Sigmoid colon (tissue), 7 donors: ENCODE data around the gene HDAC7. TPM values are rescaled to one million over a fixed set of nuclear protein-coding genes. Genes with fewer than 3 reads are reported as not detected.

Experiments used
- DNase-seq: peaks from one replicate; pipeline ENCODE4 v3.0.0-alpha.2; 2019
- H3K27ac ChIP-seq, 4 donors: fragments of 200-600 bp; sonication (generic); one replicate each; pipeline ENCODE4 v1.5.1; 2016 to 2019; ENCODE audit warnings: mild to moderate bottlenecking in 1 of 4
- H3K27me3 ChIP-seq, 3 donors: fragments of 200-600 bp; sonication (generic); one replicate each; pipeline ENCODE4 v1.5.1; 2019; ENCODE audit warnings: mild to moderate bottlenecking in 1 of 3
- H3K36me3 ChIP-seq, 4 donors: fragments of 200-600 bp; sonication (generic); one replicate each; pipeline ENCODE4 v1.5.1; 2016 to 2019
- H3K4me1 ChIP-seq, 4 donors: fragments of 200-600 bp; sonication (generic); one replicate each; pipeline ENCODE4 v1.5.1; 2017 to 2019
- H3K4me3 ChIP-seq, 4 donors: fragments of 200-600 bp; sonication (generic); one replicate each; pipeline ENCODE4 v1.5.1; 2017 to 2019; ENCODE audit warnings: mild to moderate bottlenecking in 2 of 4, moderate library complexity in 1 of 4
- H3K9me3 ChIP-seq, 4 donors: fragments of 200-600 bp in 3 of 4; sonication (generic) in 3 of 4; one replicate each; pipeline versions ENCODE4 v1.5.1 to v1.6.1; 2013 to 2019
- CTCF ChIP-seq, 4 experiments: fragments of 450-650 bp in 3 of 4; fragments of 200-600 bp in 1 of 4; IDR thresholded peaks; one replicate each; pipeline ENCODE4 v1.5.1; 2016 to 2019; ENCODE audit warnings: antibody characterized with exemption in 4 of 4, mild to moderate bottlenecking in 3 of 4, moderate library complexity in 2 of 4
- EP300 ChIP-seq, 4 donors: sonication (generic); formaldehyde crosslinking; IDR thresholded peaks; one replicate each; pipeline ENCODE4 v1.6.1; 2017; ENCODE audit warnings: antibody characterized with exemption in 4 of 4
- POLR2A ChIP-seq, 2 donors: fragments of 450-650 bp; IDR thresholded peaks; one replicate each; pipeline ENCODE4 v1.6.1; 2016; ENCODE audit warnings: antibody characterized with exemption in 2 of 2, mild to moderate bottlenecking in 2 of 2, moderate library complexity in 2 of 2
- POLR2AphosphoS5 ChIP-seq, 4 donors: sonication (generic); formaldehyde crosslinking; IDR thresholded peaks; one replicate each; pipeline ENCODE4 v1.6.1; 2017; ENCODE audit warnings: antibody characterized with exemption in 4 of 4
- WGBS, 2 donors: extraction: QIAGEN DNeasy Blood & Tissue Kit; methylation state at CpG; one replicate each; pipeline ENCODE4 v1.1.7; 2013; 5-methylcytosine and 5-hydroxymethylcytosine counted together
- intact Hi-C: fragments of 100-400 bp; cut with DNase I; formaldehyde crosslinking; loops from one replicate; pipeline ENCODE4 v1.15.1; 2023
- polyA plus RNA-seq, 3 donors: library from polyadenylated mRNA; stranded (reverse); fragments of 200-250 nt; gene quantifications; one replicate each; pipeline ENCODE4 v1.2.3, GENCODE V29; 2013
- total RNA-seq, 4 donors: library from RNA; depleted of rRNA; stranded (reverse); fragments of >200 nt; gene quantifications; one replicate each; pipeline ENCODE4 v1.1.0, GENCODE V29; 2016
- donor health status: healthy with polysubstance abuse.
- donor health status: Bipolar disorder and iron deficiency.
- donor health status: healthy.

HDAC7 gene
- total and polyA plus RNA-seq, 7 donors: 6.5 to 79.2 (median 45.3) TPM

DNA sequence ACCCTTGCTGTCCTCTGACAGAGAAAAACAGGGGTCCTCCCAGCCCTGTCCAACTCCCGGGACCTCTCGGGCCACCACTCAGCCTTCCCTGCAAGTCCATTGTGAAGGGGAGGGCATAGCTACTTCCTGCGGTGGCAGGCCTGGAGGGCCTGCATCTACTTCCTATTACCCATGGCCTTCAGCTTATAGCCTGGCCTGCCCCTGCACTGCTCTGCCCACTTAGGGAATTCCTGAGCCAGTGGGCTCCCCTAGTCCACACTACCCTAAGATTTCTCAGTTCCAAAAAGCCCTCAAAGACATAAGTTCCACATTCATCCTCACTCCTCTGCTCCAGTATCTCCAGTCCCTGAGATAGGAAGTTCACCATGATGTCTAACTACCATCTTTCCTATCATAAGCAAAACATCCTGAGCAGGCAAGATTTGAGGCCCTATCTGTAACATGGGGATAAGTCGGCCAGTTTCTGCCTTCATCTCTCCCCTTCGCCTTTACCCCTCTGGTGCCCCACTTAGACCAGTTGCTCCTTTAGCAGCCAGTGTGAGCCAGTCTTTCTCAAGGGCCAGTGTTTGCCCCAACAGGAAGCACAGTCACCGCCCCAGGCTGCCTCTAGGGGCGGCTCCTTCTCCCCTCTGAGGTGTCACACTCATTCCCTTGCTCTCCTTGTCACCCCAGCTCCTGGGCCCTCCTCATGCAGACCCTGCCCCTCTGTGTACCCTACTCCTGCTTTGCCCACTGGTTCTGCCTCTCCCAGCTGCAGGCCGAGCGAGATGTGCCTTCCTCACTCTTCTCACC is 10.9 kb downstream of the HDAC7 start:
- no peak for DNase-seq
- Histone ChIP-seq H3K4me1 (peaks cover 0 to 100% (median 98%) of the 10 kb centered on the region in 4 donors), H3K9me3 (no peaks in the 10 kb centered on the region)

DNA sequence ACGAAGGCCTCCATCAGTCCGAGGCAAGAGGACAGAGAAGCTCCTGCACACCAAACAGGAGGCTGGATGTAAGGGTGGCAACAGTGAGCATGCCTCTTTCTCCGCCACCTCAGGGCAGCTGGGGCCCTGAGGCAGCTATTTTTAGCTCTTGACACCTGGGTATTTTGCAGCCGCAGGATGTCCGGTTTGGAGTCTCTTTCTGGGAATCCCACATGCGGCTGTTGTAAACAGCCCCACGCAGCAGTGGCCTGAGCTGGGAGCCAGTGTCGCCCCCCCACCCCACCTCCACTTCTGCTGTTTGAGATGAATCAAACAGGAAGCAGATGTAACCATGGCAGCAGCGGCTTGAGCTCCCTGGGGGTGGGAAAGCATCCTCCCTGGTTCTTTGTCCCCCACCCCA is 11.7 kb downstream of the HDAC7 start:
- H3K27me3 ChIP-seq: no peaks in the 10 kb centered on the region
- WGBS, 2 donors: 32 to 71% methylated on average over 9 of the region's 9 CpGs
- peaks cover 0 to 100% (median 98%) of the 10 kb centered on the region in 4 donors for H3K4me1 ChIP-seq
- peak overlapping the region; percentile 98 to 99 (median 99) for H3K27ac ChIP-seq
- H3K4me3 ChIP-seq: no peak overlapping the region
- peak; percentile 83 for DNase-seq
- TF ChIP-seq POLR2AphosphoS5 (IDR thresholded peaks at IDR 0.05) (peak in 2 of 4 donors; percentile 44 to 69), EP300 (IDR thresholded peaks at IDR 0.05) (peak in 1 of 4 donors; percentile 51), CTCF (IDR thresholded peaks at IDR 0.05) (no peak), POLR2A (IDR thresholded peaks at IDR 0.05) (no peak)
- no peaks in the 10 kb centered on the region for H3K36me3 ChIP-seq
- H3K9me3 ChIP-seq: no peaks in the 10 kb centered on the region
- intact Hi-C loops: no loop called here

More for the DNA sequence above, 10.9 kb downstream of the HDAC7 start:
- intact Hi-C loops: no loop called here
- H3K27me3 ChIP-seq: no peaks in the 10 kb centered on the region
- 53 to 82% methylated on average over 9 of the region's 9 CpGs for WGBS, 2 donors
- no peak for TF ChIP-seq POLR2A (IDR thresholded peaks at IDR 0.05)
- TF ChIP-seq CTCF (IDR thresholded peaks at IDR 0.05): peak in 1 of 4 experiments; percentile 8
- peak overlapping the region; percentile 98 to 99 (median 99) for H3K27ac ChIP-seq
- H3K4me3 ChIP-seq: no peak overlapping the region
- H3K36me3 ChIP-seq: no peaks in the 10 kb centered on the region

DNA sequence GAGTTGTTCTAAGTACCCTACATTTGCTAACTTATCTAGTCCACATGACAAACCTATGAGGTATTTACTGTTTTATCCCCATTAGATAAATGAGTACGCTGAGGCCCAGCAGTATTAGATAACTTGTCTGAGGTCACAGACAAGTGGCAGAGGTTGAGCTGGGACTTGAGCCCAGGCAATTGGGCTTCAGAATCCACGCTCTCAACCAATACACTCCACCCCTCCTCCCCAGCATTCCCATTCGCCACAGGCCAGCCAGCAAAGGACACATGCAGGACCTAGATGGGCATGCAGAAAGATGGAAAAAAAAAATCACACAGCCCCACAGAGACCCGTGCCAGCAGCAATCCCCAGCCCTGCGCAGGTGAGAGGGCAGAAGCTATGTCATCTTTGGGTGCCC is 12.4 kb downstream of the HDAC7 start:
- no peaks in the 10 kb centered on the region for H3K27me3 ChIP-seq
- no peak for DNase-seq
- 70 to 79% methylated on average over 5 of the region's 5 CpGs for WGBS, 2 donors
- TF ChIP-seq POLR2AphosphoS5 (IDR thresholded peaks at IDR 0.05) (no peak), EP300 (IDR thresholded peaks at IDR 0.05) (no peak), POLR2A (IDR thresholded peaks at IDR 0.05) (no peak), CTCF (IDR thresholded peaks at IDR 0.05) (no peak)
- no peaks in the 10 kb centered on the region for H3K9me3 ChIP-seq
- intact Hi-C loops: no loop called here
- no peak overlapping the region for H3K4me3 ChIP-seq
- peaks cover 0 to 100% (median 100%) of the 10 kb centered on the region in 4 donors for H3K4me1 ChIP-seq
- H3K27ac ChIP-seq: peak overlapping the region; percentile 98 to 99 (median 99)
- H3K36me3 ChIP-seq: no peaks in the 10 kb centered on the region

DNA sequence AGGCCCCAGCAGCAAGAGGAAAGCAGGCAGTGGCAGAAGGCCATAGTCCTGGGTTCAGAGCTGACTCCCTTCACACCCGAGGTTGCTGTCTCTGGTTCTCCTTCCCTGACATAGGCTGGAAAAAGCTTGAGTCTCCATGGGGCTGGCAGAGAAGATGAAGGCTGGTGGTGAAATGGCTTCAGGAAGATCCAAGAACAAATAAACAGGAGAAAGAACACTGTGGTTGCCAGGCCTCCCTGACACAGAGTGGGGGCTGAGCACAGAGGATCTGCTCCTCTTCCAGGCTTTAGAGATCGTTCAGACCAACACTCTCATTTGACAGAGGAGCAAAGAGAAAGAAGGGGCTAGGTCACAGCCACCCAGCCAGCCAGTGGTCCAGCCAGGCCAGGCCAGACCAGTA is 14.3 kb downstream of the HDAC7 start:
- H3K4me1 ChIP-seq: peaks cover 0 to 100% (median 100%) of the 10 kb centered on the region in 4 donors
- WGBS, 2 donors: 60 to 75% methylated on average over 2 of the region's 2 CpGs
- no peak for TF ChIP-seq CTCF (IDR thresholded peaks at IDR 0.05)
- peak in 2 of 4 donors; percentile 38 to 39 for TF ChIP-seq POLR2AphosphoS5 (IDR thresholded peaks at IDR 0.05)
- TF ChIP-seq EP300 (IDR thresholded peaks at IDR 0.05): no peak
- TF ChIP-seq POLR2A (IDR thresholded peaks at IDR 0.05): no peak
- H3K27me3 ChIP-seq: no peaks in the 10 kb centered on the region
- intact Hi-C loops: no loop called here
- peak overlapping the region; percentile 98 to 99 (median 99) for H3K27ac ChIP-seq
- DNase-seq: no peak
- no peaks in the 10 kb centered on the region for H3K36me3 ChIP-seq
- H3K4me3 ChIP-seq: no peak overlapping the region
- H3K9me3 ChIP-seq: no peaks in the 10 kb centered on the region
